ENCODE data around the gene HAUS3. TPM values are rescaled to one million over a fixed set of nuclear protein-coding genes. Genes with fewer than 3 reads are reported as not detected.
"Not testable (repeated sequence)": the region's sequence is repeated elsewhere in the genome, so short reads cannot be mapped to it uniquely, and the experiment has no call there.

HAUS3 gene
- total RNA-seq, 1 donor, result 77.2 TPM

- no peaks in the 10 kb centered on the region for H3K9me3 ChIP-seq (ENCODE audit: low read depth, low read length)
- peak overlapping the region; percentile 94 for H3K4me3 ChIP-seq (ENCODE audit: low read length)
- H3K27me3 ChIP-seq (ENCODE audit: insufficient read depth, low read length), result no peaks in the 10 kb centered on the region
- H3K4me1 ChIP-seq (ENCODE audit: insufficient read depth, low read length), result peaks cover 52% of the 10 kb centered on the region
These were observed 918 bp downstream of the HAUS3 start for GRCh38 chr4:2241003-2241402.

DNA sequence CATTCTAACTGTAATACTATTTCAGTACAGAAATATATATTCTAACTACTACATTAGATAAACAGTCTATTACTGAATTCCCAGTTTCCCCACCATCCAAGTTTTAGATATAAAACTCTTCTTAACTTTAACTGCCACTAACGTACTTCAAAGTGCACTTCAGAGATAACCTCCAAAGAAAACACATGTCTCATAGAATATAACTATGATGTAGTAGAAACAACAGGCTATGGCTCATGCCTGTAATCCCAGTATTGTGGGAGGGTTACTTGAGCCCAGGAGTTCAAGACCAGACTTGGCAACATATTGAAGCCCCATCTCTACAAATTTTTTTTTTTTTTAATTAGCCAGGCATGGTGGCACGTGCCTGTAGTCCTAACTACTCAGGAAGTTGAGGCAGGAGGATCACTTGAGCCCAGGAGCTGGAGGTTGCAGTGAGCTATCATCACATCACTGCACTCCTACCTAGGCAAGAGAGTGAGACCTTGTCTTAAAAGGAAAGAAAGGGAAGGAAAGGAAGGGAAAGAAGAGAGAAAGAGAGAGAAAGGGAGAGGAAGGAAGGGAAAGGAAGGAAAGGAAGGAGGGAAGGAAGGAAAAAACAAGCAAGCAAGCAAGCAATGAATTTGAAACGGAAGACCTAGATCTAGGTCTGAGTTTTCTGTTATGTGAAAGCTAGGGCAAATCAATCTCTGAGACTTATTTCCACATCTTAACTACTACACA, 4.8 kb downstream of the HAUS3 start:
- no peak overlapping the region for H3K4me3 ChIP-seq (ENCODE audit: low read length)
- no peaks in the 10 kb centered on the region for H3K27me3 ChIP-seq (ENCODE audit: insufficient read depth, low read length)
- peaks cover 32% of the 10 kb centered on the region for H3K4me1 ChIP-seq (ENCODE audit: insufficient read depth, low read length)
- H3K9me3 ChIP-seq (ENCODE audit: low read depth, low read length), result no peaks in the 10 kb centered on the region

DNA sequence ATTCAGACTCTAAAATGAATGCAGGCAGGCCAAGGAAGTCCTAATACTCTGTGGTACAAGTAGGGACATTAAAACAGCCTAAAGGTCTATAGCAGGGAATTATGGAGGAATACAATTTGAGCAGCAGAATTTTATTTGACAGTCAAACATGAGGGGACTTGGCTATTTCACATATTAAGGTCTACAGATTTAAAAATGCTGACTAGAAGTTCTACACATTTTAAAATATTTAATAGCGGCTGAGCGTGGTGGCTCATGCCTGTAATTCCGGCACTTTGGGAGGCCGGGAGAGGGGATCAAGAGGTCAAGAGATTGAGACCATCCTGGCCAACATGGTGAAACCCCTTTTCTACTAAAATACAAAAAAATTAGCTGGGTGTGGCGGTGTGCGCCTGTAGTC, 10.8 kb downstream of the HAUS3 start:
- Histone ChIP-seq H3K9me3 (ENCODE audit: low read depth, low read length) (no peaks in the 10 kb centered on the region), H3K4me1 (ENCODE audit: insufficient read depth, low read length) (no peaks in the 10 kb centered on the region), H3K4me3 (ENCODE audit: low read length) (no peak overlapping the region), H3K27me3 (ENCODE audit: insufficient read depth, low read length) (no peaks in the 10 kb centered on the region)

GRCh38 chr4:2226261-2226660, 15.7 kb downstream of the HAUS3 start:
- Histone ChIP-seq H3K4me1 (ENCODE audit: insufficient read depth, low read length) (no peaks in the 10 kb centered on the region), H3K9me3 (ENCODE audit: low read depth, low read length) (no peaks in the 10 kb centered on the region), H3K4me3 (ENCODE audit: low read length) (no peak overlapping the region), H3K27me3 (ENCODE audit: insufficient read depth, low read length) (no peaks in the 10 kb centered on the region)

- no peaks in the 10 kb centered on the region for H3K9me3 ChIP-seq (ENCODE audit: low read depth, low read length)
- no peaks in the 10 kb centered on the region for H3K27me3 ChIP-seq (ENCODE audit: insufficient read depth, low read length)
- H3K4me3 ChIP-seq (ENCODE audit: low read length), result no peak overlapping the region
- peaks cover 4% of the 10 kb centered on the region for H3K4me1 ChIP-seq (ENCODE audit: insufficient read depth, low read length)
These were observed 19.1 kb downstream of the HAUS3 start for GRCh38 chr4:2222838-2223237.

DNA sequence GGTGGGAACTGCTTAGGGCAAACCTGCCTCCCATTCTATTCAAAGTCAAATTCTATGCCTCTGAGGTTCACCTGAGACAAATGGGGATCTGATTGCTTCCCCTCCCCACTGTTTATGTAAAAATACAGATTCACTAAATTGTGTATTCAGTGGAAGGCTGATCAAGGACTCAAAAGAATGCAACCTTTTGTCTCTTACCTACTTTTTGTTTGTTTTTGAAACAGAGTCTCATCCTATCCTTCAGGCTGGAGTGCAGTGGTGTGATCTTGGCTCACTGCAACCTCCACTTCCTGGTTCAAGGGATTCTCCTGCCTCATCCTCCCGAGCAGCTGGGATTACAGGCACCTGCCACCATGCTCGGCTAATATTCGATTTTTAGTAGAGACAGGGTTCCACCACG, 20.5 kb downstream of the HAUS3 start:
- H3K4me1 ChIP-seq (ENCODE audit: insufficient read depth, low read length); H3K27me3 ChIP-seq (ENCODE audit: insufficient read depth, low read length); H3K9me3 ChIP-seq (ENCODE audit: low read depth, low read length); H3K4me3 ChIP-seq (ENCODE audit: low read length): not testable (repeated sequence)

DNA sequence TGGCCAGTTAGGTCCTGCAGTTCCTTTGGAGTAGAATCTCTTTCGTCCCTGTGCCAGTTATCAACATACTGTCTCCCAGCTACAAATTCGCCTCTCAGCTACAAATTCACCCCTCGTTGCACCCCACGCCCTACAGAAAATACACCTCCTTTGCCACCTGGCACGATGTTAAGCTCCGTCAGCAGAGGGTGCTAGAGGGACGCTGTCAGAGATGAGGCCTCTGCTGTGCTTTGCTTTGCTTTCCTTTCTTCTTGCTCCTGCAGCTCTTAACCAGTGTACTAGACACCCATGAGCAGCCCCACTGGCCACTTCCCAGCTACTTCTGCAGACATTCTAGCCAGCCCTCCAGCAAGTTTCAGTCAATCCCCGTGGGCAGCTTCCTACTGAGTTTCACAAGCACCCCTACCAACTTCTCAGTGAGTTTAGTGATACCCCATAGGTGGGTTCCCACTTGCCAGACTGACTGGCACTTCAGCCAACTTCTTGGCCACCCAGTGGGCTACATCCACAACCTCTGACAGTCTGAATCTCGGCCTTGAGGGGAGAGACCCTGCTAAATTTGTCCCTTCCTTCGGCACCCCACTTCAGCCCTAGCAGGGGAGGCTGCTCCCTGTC, 21.8 kb downstream of the HAUS3 start:
- Histone ChIP-seq H3K27me3 (ENCODE audit: insufficient read depth, low read length) (no peaks in the 10 kb centered on the region), H3K4me1 (ENCODE audit: insufficient read depth, low read length) (peaks cover 4% of the 10 kb centered on the region), H3K4me3 (ENCODE audit: low read length) (no peak overlapping the region), H3K9me3 (ENCODE audit: low read depth, low read length) (no peaks in the 10 kb centered on the region)

DNA sequence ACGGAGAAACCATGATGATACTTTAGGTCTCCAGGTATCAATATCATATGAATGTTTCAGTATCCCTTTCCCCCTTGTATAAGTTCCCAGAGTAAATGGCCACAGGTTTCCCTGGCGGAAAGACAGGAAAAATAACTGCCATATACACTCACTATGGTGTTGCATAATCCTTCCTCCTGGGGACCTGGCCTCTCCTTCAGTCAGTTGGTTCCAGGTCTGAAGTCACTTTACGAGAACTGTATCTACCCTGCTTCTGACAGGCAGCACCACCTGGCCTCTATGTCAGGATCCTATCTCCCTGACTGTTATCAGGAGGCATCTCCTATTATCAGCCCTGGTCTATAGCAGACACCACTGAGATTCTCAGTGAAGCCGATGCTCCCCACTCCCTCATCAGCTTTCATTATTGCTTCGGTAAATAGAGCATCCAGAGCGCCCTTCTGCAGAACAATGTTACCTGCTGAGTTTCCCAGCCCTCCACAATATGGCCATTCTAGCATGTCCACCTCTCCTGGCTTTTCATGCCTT, 22.6 kb downstream of the HAUS3 start:
- Histone ChIP-seq H3K4me3 (ENCODE audit: low read length) (no peak overlapping the region), H3K4me1 (ENCODE audit: insufficient read depth, low read length) (peaks cover 4% of the 10 kb centered on the region), H3K27me3 (ENCODE audit: insufficient read depth, low read length) (no peaks in the 10 kb centered on the region), H3K9me3 (ENCODE audit: low read depth, low read length) (no peaks in the 10 kb centered on the region)

GRCh38 chr4:2218436-2218835, 23.5 kb downstream of the HAUS3 start:
- Histone ChIP-seq H3K4me3 (ENCODE audit: low read length) (no peak overlapping the region), H3K4me1 (ENCODE audit: insufficient read depth, low read length) (peaks cover 4% of the 10 kb centered on the region), H3K27me3 (ENCODE audit: insufficient read depth, low read length) (no peaks in the 10 kb centered on the region), H3K9me3 (ENCODE audit: low read depth, low read length) (no peaks in the 10 kb centered on the region)

- no peaks in the 10 kb centered on the region for H3K27me3 ChIP-seq (ENCODE audit: insufficient read depth, low read length)
- no peaks in the 10 kb centered on the region for H3K9me3 ChIP-seq (ENCODE audit: low read depth, low read length)
- no peak overlapping the region for H3K4me3 ChIP-seq (ENCODE audit: low read length)
- peaks cover 4% of the 10 kb centered on the region for H3K4me1 ChIP-seq (ENCODE audit: insufficient read depth, low read length)
These were observed 24.2 kb downstream of the HAUS3 start for GRCh38 chr4:2217726-2218125.

GRCh38 chr4:2212831-2213230, 29.1 kb downstream of the HAUS3 start:
- no peak overlapping the region for H3K4me3 ChIP-seq (ENCODE audit: low read length)

GRCh38 chr4:2202789-2203188, 39.1 kb downstream of the HAUS3 start:
- H3K9me3 ChIP-seq (ENCODE audit: low read depth, low read length); H3K4me3 ChIP-seq (ENCODE audit: low read length); H3K4me1 ChIP-seq (ENCODE audit: insufficient read depth, low read length); H3K27me3 ChIP-seq (ENCODE audit: insufficient read depth, low read length): not testable (repeated sequence)

More at GRCh38 chr4:2212831-2213230, 29.1 kb downstream of the HAUS3 start:
- no peaks in the 10 kb centered on the region for H3K9me3 ChIP-seq (ENCODE audit: low read depth, low read length)
- H3K27me3 ChIP-seq (ENCODE audit: insufficient read depth, low read length), result no peaks in the 10 kb centered on the region
- H3K4me1 ChIP-seq (ENCODE audit: insufficient read depth, low read length), result no peaks in the 10 kb centered on the region

DNA sequence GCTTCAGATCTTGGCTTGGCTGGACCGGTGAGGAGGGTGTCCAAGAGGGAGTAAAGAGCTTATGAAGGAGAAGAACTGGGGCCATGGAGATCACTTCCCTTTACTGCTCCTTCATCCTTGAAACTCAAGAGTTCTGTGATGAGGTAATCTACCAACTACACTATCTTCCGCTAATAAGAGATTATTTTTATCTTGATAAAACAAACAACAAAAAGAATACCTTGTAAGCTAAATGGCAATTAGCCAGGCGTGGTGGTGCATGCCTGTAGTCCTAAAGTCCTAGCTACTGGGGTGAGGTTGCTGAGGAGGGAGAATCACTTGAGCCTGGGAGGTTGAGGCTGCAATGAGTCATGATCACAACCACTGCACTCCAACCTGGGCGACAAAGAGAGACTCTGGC, 47.4 kb downstream of the HAUS3 start:
- Histone ChIP-seq H3K4me1 (ENCODE audit: insufficient read depth, low read length) (no peaks in the 10 kb centered on the region), H3K4me3 (ENCODE audit: low read length) (no peak overlapping the region), H3K27me3 (ENCODE audit: insufficient read depth, low read length) (no peaks in the 10 kb centered on the region), H3K9me3 (ENCODE audit: low read depth, low read length) (no peaks in the 10 kb centered on the region)

GRCh38 chr4:2193326-2193725, 48.6 kb downstream of the HAUS3 start:
- H3K27me3 ChIP-seq (ENCODE audit: insufficient read depth, low read length), result no peaks in the 10 kb centered on the region
- H3K4me3 ChIP-seq (ENCODE audit: low read length), result no peak overlapping the region
- H3K4me1 ChIP-seq (ENCODE audit: insufficient read depth, low read length), result no peaks in the 10 kb centered on the region
- H3K9me3 ChIP-seq (ENCODE audit: low read depth, low read length), result no peaks in the 10 kb centered on the region

DNA sequence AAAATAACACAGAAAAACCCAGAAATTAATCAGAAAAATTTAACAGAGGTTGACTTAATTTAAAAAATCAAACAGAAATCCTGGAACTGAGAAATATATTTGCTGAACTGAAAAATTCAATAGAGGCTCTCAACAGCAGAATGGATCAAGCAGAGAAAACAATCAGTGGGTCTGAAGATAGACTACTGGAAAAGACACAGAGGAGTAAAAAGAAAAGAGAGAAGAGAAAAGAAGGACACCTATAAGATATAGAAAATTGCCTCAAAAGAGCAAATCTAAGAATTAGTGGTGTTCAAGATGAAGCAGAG, 55.1 kb downstream of the HAUS3 start:
- H3K4me1 ChIP-seq (ENCODE audit: insufficient read depth, low read length), result no peaks in the 10 kb centered on the region
- no peaks in the 10 kb centered on the region for H3K27me3 ChIP-seq (ENCODE audit: insufficient read depth, low read length)
- no peaks in the 10 kb centered on the region for H3K9me3 ChIP-seq (ENCODE audit: low read depth, low read length)
- H3K4me3 ChIP-seq (ENCODE audit: low read length), result no peak overlapping the region

Data from mononuclear cell (primary cell).